ENCODE results near the gene CEMIP2.
A peak's percentile ranks its signal among the peaks of the same experiment; 100 is the strongest.

The CEMIP2 gene

GRCh38 chr9:71646131-71646530, 122.2 kb downstream of the CEMIP2 start:
- H3K27me3 ChIP-seq (ENCODE audit: control insufficient read depth, insufficient read depth, low read length): no peaks in the 10 kb centered on the region
- H3K4me2 ChIP-seq (ENCODE audit: low read length): no peak overlapping the region
- peak overlapping the region; percentile 54 for H3K27ac ChIP-seq
- no peak overlapping the region for H3K4me3 ChIP-seq (ENCODE audit: low read depth, low read length)
- H2AFZ ChIP-seq: peak overlapping the region; percentile 59
- H3K36me3 ChIP-seq (ENCODE audit: control insufficient read depth, insufficient read depth, low read length): no peaks in the 10 kb centered on the region
- H3K9me3 ChIP-seq (ENCODE audit: control insufficient read depth, low read length): no peaks in the 10 kb centered on the region
- H3K9ac ChIP-seq: no peak overlapping the region
- no peaks in the 10 kb centered on the region for H3K79me2 ChIP-seq
- H3K4me1 ChIP-seq: peaks cover 4% of the 10 kb centered on the region
- no peak for TF ChIP-seq CTCF (IDR thresholded peaks at IDR 0.05)

GRCh38 chr9:71644819-71645362, 123.4 kb downstream of the CEMIP2 start:
- Histone ChIP-seq H2AFZ (no peak overlapping the region), H3K9me3 (ENCODE audit: control insufficient read depth, low read length) (no peaks in the 10 kb centered on the region), H3K79me2 (no peaks in the 10 kb centered on the region), H3K36me3 (ENCODE audit: control insufficient read depth, insufficient read depth, low read length) (no peaks in the 10 kb centered on the region), H3K4me3 (ENCODE audit: low read depth, low read length) (no peak overlapping the region), H3K9ac (no peak overlapping the region), H3K4me2 (ENCODE audit: low read length) (no peak overlapping the region), H3K27ac (no peak overlapping the region), H3K27me3 (ENCODE audit: control insufficient read depth, insufficient read depth, low read length) (no peaks in the 10 kb centered on the region), H3K4me1 (peaks cover 4% of the 10 kb centered on the region)
- TF ChIP-seq CTCF (IDR thresholded peaks at IDR 0.05): no peak

GRCh38 chr9:71643330-71643729, 125.0 kb downstream of the CEMIP2 start:
- TF ChIP-seq CTCF (IDR thresholded peaks at IDR 0.05): no peak
- no peak overlapping the region for H3K27ac ChIP-seq
- H3K27me3 ChIP-seq (ENCODE audit: control insufficient read depth, insufficient read depth, low read length): no peaks in the 10 kb centered on the region

GRCh38 chr9:71642056-71642455, 126.3 kb downstream of the CEMIP2 start:
- no peak overlapping the region for H2AFZ ChIP-seq
- no peak for TF ChIP-seq CTCF (IDR thresholded peaks at IDR 0.05)

More at GRCh38 chr9:71643330-71643729, 125.0 kb downstream of the CEMIP2 start:
- no peaks in the 10 kb centered on the region for H3K9me3 ChIP-seq (ENCODE audit: control insufficient read depth, low read length)
- no peaks in the 10 kb centered on the region for H3K36me3 ChIP-seq (ENCODE audit: control insufficient read depth, insufficient read depth, low read length)
- no peaks in the 10 kb centered on the region for H3K79me2 ChIP-seq
- H2AFZ ChIP-seq: no peak overlapping the region
- H3K4me2 ChIP-seq (ENCODE audit: low read length): no peak overlapping the region
- no peak overlapping the region for H3K4me3 ChIP-seq (ENCODE audit: low read depth, low read length)
- H3K4me1 ChIP-seq: peaks cover 4% of the 10 kb centered on the region
- H3K9ac ChIP-seq: no peak overlapping the region

GRCh38 chr9:71638627-71639026, 129.7 kb downstream of the CEMIP2 start:
- H2AFZ ChIP-seq: peak overlapping the region; percentile 16
- H3K9me3 ChIP-seq (ENCODE audit: control insufficient read depth, low read length): no peaks in the 10 kb centered on the region
- no peak overlapping the region for H3K4me3 ChIP-seq (ENCODE audit: low read depth, low read length)
- H3K27ac ChIP-seq: peak overlapping the region; percentile 80
- TF ChIP-seq CTCF (IDR thresholded peaks at IDR 0.05): no peak
- H3K36me3 ChIP-seq (ENCODE audit: control insufficient read depth, insufficient read depth, low read length): no peaks in the 10 kb centered on the region
- no peaks in the 10 kb centered on the region for H3K79me2 ChIP-seq
- H3K4me1 ChIP-seq: peaks cover 6% of the 10 kb centered on the region
- H3K9ac ChIP-seq: no peak overlapping the region
- no peaks in the 10 kb centered on the region for H3K27me3 ChIP-seq (ENCODE audit: control insufficient read depth, insufficient read depth, low read length)
- no peak overlapping the region for H3K4me2 ChIP-seq (ENCODE audit: low read length)

More at GRCh38 chr9:71642056-71642455, 126.3 kb downstream of the CEMIP2 start:
- Histone ChIP-seq H3K4me2 (ENCODE audit: low read length) (no peak overlapping the region), H3K79me2 (no peaks in the 10 kb centered on the region), H3K27me3 (ENCODE audit: control insufficient read depth, insufficient read depth, low read length) (no peaks in the 10 kb centered on the region), H3K9ac (no peak overlapping the region), H3K27ac (no peak overlapping the region), H3K4me1 (peaks cover 6% of the 10 kb centered on the region), H3K9me3 (ENCODE audit: control insufficient read depth, low read length) (no peaks in the 10 kb centered on the region), H3K36me3 (ENCODE audit: control insufficient read depth, insufficient read depth, low read length) (no peaks in the 10 kb centered on the region), H3K4me3 (ENCODE audit: low read depth, low read length) (no peak overlapping the region)

Data from parathyroid adenoma (tissue), 2 donors.